ENCODE results near the gene AHDC1. TPM values are rescaled to one million over a fixed set of nuclear protein-coding genes. Genes with fewer than 3 reads are reported as not detected.

The AHDC1 gene
- total and polyA plus RNA-seq, 10 of the 15 experiments (the other 5 are each of a cell fraction or from before 2014, with no cell fraction given) = 0.21 to 13.0 (median 1.4) TPM

GRCh38 chr1:27632387-27633297, 28.7 kb upstream of the AHDC1 start (continued):
- TF ChIP-seq PAX5 (IDR thresholded peaks at IDR 0.05; ENCODE audit: borderline replicate concordance, low read depth, low read length) (peak; percentile 84), PRDM15 (CRISPR knock-in tag; IDR thresholded peaks at IDR 0.05) (no peak), SKIL (IDR thresholded peaks at IDR 0.05; ENCODE audit: low read depth, poor library complexity, severe bottlenecking) (peak; percentile 75), NR2C1 (IDR thresholded peaks at IDR 0.05) (peak; percentile 46), NR2C2 (IDR thresholded peaks at IDR 0.05; ENCODE audit: borderline replicate concordance, control insufficient read depth, insufficient read length, low read depth) (no peak), POU2F2 (IDR thresholded peaks at IDR 0.05; ENCODE audit: borderline replicate concordance, low read depth, low read length) (peak; percentile 49; the same call in 1 of the 3 replicates), JUND (IDR thresholded peaks at IDR 0.05; ENCODE audit: low read depth, low read length) (no peak), HDAC2 (IDR thresholded peaks at IDR 0.05) (no peak), IRF4 (IDR thresholded peaks at IDR 0.05; ENCODE audit: low read depth, low read length) (0 out of 2 replicates have a peak, but pooled peaks have one; percentile 2), EGR1 (IDR thresholded peaks at IDR 0.05; ENCODE audit: borderline replicate concordance in 1 of 2, low read depth in 2 of 2, low read length in 2 of 2) (peak in 1 of 2 experiments; percentile 66; a peak in 1 of 3 replicates), BHLHE40 (IDR thresholded peaks at IDR 0.05; ENCODE audit: borderline replicate concordance in 1 of 2, low read depth in 2 of 2, low read length in 1 of 2) (peak; percentile 33 to 89), ZSCAN29 (IDR thresholded peaks at IDR 0.05) (no peak), TCF3 (IDR thresholded peaks at IDR 0.05; ENCODE audit: borderline replicate concordance, insufficient read depth, low read depth, low read length) (peak; percentile 95), SMC3 (IDR thresholded peaks at IDR 0.05; ENCODE audit: borderline replicate concordance, low read length) (peak; percentile 6; the same call in 1 of the 2 replicates), RAD51 (IDR thresholded peaks at IDR 0.05) (no peak; the same call in 1 of the 2 replicates), BRCA1 (IDR thresholded peaks at IDR 0.05; ENCODE audit: low read depth, low read length) (no peak), DPF2 (IDR thresholded peaks at IDR 0.05) (peak; percentile 95; the same call in 1 of the 2 replicates), CHD2 (IDR thresholded peaks at IDR 0.05; ENCODE audit: borderline replicate concordance, low read depth, low read length) (peak; percentile 42)
- TF ChIP-seq, protein P1, sequence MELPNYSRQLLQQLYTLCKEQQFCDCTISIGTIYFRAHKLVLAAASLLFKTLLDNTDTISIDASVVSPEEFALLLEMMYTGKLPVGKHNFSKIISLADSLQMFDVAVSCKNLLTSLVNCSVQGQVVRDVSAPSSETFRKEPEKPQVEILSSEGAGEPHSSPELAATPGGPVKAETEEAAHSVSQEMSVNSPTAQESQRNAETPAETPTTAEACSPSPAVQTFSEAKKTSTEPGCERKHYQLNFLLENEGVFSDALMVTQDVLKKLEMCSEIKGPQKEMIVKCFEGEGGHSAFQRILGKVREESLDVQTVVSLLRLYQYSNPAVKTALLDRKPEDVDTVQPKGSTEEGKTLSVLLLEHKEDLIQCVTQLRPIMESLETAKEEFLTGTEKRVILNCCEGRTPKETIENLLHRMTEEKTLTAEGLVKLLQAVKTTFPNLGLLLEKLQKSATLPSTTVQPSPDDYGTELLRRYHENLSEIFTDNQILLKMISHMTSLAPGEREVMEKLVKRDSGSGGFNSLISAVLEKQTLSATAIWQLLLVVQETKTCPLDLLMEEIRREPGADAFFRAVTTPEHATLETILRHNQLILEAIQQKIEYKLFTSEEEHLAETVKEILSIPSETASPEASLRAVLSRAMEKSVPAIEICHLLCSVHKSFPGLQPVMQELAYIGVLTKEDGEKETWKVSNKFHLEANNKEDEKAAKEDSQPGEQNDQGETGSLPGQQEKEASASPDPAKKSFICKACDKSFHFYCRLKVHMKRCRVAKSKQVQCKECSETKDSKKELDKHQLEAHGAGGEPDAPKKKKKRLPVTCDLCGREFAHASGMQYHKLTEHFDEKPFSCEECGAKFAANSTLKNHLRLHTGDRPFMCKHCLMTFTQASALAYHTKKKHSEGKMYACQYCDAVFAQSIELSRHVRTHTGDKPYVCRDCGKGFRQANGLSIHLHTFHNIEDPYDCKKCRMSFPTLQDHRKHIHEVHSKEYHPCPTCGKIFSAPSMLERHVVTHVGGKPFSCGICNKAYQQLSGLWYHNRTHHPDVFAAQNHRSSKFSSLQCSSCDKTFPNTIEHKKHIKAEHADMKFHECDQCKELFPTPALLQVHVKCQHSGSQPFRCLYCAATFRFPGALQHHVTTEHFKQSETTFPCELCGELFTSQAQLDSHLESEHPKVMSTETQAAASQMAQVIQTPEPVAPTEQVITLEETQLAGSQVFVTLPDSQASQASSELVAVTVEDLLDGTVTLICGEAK (IDR thresholded peaks at IDR 0.05; ENCODE audit: borderline replicate concordance) = peak; percentile 45; the same call in 1 of the 2 replicates
